Astrocyte of the hippocampus (primary cell): ENCODE data around the gene AQP12A.

ENCODE experiments used
- DNase-seq: peaks from one replicate; pipeline ENCODE4 v3.0.0; 2011; ENCODE audit warnings: low read depth, low spot score

AQP12A gene

GRCh38 chr2:240722796-240723735, 31.4 kb downstream of the AQP12A start:
- no peak for DNase-seq

GRCh38 chr2:240723851-240724250, 32.2 kb downstream of the AQP12A start:
- no peak for DNase-seq

GRCh38 chr2:240724431-240724830, 32.8 kb downstream of the AQP12A start:
- no peak for DNase-seq

GRCh38 chr2:240725266-240725665, 33.6 kb downstream of the AQP12A start:
- no peak for DNase-seq

- DNase-seq = no peak
These were observed 34.0 kb downstream of the AQP12A start for GRCh38 chr2:240725671-240726070.

GRCh38 chr2:240726876-240727275, 35.2 kb downstream of the AQP12A start:
- DNase-seq = no peak

- no peak for DNase-seq
These were observed 35.8 kb downstream of the AQP12A start for GRCh38 chr2:240727439-240727838.

- no peak for DNase-seq
These were observed 36.2 kb downstream of the AQP12A start for GRCh38 chr2:240727913-240728312.

- DNase-seq = no peak
These were observed 36.7 kb downstream of the AQP12A start for GRCh38 chr2:240728361-240728760.

GRCh38 chr2:240728827-240729226, 37.2 kb downstream of the AQP12A start:
- DNase-seq = no peak

GRCh38 chr2:240730501-240731177, 39.0 kb downstream of the AQP12A start:
- no peak for DNase-seq

GRCh38 chr2:240731178-240731545, 39.5 kb downstream of the AQP12A start:
- no peak for DNase-seq

GRCh38 chr2:240732184-240732583, 40.5 kb downstream of the AQP12A start:
- DNase-seq = no peak

GRCh38 chr2:240732911-240733622, 41.4 kb downstream of the AQP12A start:
- no peak for DNase-seq

- no peak for DNase-seq
These were observed 42.3 kb downstream of the AQP12A start for GRCh38 chr2:240733803-240734495.

- DNase-seq = no peak
These were observed 43.1 kb downstream of the AQP12A start for GRCh38 chr2:240734756-240735155.

- DNase-seq = no peak
These were observed 43.8 kb downstream of the AQP12A start for GRCh38 chr2:240735476-240735875.

GRCh38 chr2:240736281-240737250, 44.9 kb downstream of the AQP12A start:
- DNase-seq = no peak

GRCh38 chr2:240737512-240737911, 45.8 kb downstream of the AQP12A start:
- DNase-seq = no peak

GRCh38 chr2:240737958-240738357, 46.3 kb downstream of the AQP12A start:
- DNase-seq = no peak
